ENCODE results near the gene PITRM1.

- no peak for TF ChIP-seq CTCF (conservative IDR thresholded peaks at IDR 0.05; ENCODE audit: low read length)
- TF ChIP-seq EZH2phosphoT487 (IDR thresholded peaks at IDR 0.05; ENCODE audit: borderline replicate concordance, low read depth, low read length), result no peak
Measured at GRCh38 chr10:3180355-3181025, 7.9 kb upstream of the PITRM1 start.
